Sigmoid colon (tissue), 7 donors: Measurements from ENCODE around the gene CCL11. TPM values are rescaled to one million over a fixed set of nuclear protein-coding genes. Genes with fewer than 3 reads are reported as not detected.

Experiments
- DNase-seq: peaks from one replicate; pipeline ENCODE4 v3.0.0-alpha.2; 2019
- H3K27ac ChIP-seq, 4 donors: fragments of 200-600 bp; sonication (generic); one replicate each; pipeline ENCODE4 v1.5.1; 2016 to 2019; ENCODE audit warnings: mild to moderate bottlenecking in 1 of 4
- H3K27me3 ChIP-seq, 3 donors: fragments of 200-600 bp; sonication (generic); one replicate each; pipeline ENCODE4 v1.5.1; 2019; ENCODE audit warnings: mild to moderate bottlenecking in 1 of 3
- H3K36me3 ChIP-seq, 4 donors: fragments of 200-600 bp; sonication (generic); one replicate each; pipeline ENCODE4 v1.5.1; 2016 to 2019
- H3K4me1 ChIP-seq, 4 donors: fragments of 200-600 bp; sonication (generic); one replicate each; pipeline ENCODE4 v1.5.1; 2017 to 2019
- H3K4me3 ChIP-seq, 4 donors: fragments of 200-600 bp; sonication (generic); one replicate each; pipeline ENCODE4 v1.5.1; 2017 to 2019; ENCODE audit warnings: mild to moderate bottlenecking in 2 of 4, moderate library complexity in 1 of 4
- H3K9me3 ChIP-seq, 4 donors: fragments of 200-600 bp in 3 of 4; sonication (generic) in 3 of 4; one replicate each; pipeline versions ENCODE4 v1.5.1 to v1.6.1; 2013 to 2019
- CTCF ChIP-seq, 4 experiments: fragments of 450-650 bp in 3 of 4; fragments of 200-600 bp in 1 of 4; IDR thresholded peaks; one replicate each; pipeline ENCODE4 v1.5.1; 2016 to 2019; ENCODE audit warnings: antibody characterized with exemption in 4 of 4, mild to moderate bottlenecking in 3 of 4, moderate library complexity in 2 of 4
- EP300 ChIP-seq, 4 donors: sonication (generic); formaldehyde crosslinking; IDR thresholded peaks; one replicate each; pipeline ENCODE4 v1.6.1; 2017; ENCODE audit warnings: antibody characterized with exemption in 4 of 4
- POLR2A ChIP-seq, 2 donors: fragments of 450-650 bp; IDR thresholded peaks; one replicate each; pipeline ENCODE4 v1.6.1; 2016; ENCODE audit warnings: antibody characterized with exemption in 2 of 2, mild to moderate bottlenecking in 2 of 2, moderate library complexity in 2 of 2
- POLR2AphosphoS5 ChIP-seq, 4 donors: sonication (generic); formaldehyde crosslinking; IDR thresholded peaks; one replicate each; pipeline ENCODE4 v1.6.1; 2017; ENCODE audit warnings: antibody characterized with exemption in 4 of 4
- WGBS, 2 donors: extraction: QIAGEN DNeasy Blood & Tissue Kit; methylation state at CpG; one replicate each; pipeline ENCODE4 v1.1.7; 2013; 5-methylcytosine and 5-hydroxymethylcytosine counted together
- intact Hi-C: fragments of 100-400 bp; cut with DNase I; formaldehyde crosslinking; loops from one replicate; pipeline ENCODE4 v1.15.1; 2023
- polyA plus RNA-seq, 3 donors: library from polyadenylated mRNA; stranded (reverse); fragments of 200-250 nt; gene quantifications; one replicate each; pipeline ENCODE4 v1.2.3, GENCODE V29; 2013
- total RNA-seq, 4 donors: library from RNA; depleted of rRNA; stranded (reverse); fragments of >200 nt; gene quantifications; one replicate each; pipeline ENCODE4 v1.1.0, GENCODE V29; 2016
- donor health status: healthy with polysubstance abuse.
- donor health status: Bipolar disorder and iron deficiency.
- donor health status: healthy.

CCL11 gene
- total and polyA plus RNA-seq, 7 donors, result 3.0 to 62.6 (median 24.6) TPM

DNA sequence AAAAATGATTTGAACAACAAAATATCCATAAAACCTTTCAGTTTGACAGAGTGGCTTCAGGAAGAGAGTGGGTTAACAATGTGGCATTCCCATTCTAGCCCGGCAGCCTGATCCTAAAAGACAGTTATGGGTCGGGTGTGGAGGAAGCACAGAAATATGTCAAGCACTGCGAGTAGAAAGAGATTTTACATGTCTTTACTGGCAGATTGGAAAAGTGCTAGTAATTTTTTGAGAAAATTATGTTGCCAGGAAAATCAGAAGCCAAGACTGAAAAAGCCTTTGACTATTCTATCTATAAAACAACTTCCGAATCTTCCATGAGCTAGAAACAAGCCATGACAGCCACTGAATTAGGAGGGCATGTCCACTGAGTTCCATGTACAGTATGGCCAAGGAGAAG lies 24.7 kb upstream of the CCL11 start:
- Histone ChIP-seq H3K27ac (no peak overlapping the region), H3K27me3 (no peaks in the 10 kb centered on the region), H3K4me1 (peaks cover 0 to 11% (median 3%) of the 10 kb centered on the region in 4 donors), H3K4me3 (no peak overlapping the region), H3K36me3 (no peaks in the 10 kb centered on the region), H3K9me3 (no peaks in the 10 kb centered on the region)
- intact Hi-C loops, result no loop called here
- DNase-seq, result no peak
- WGBS, 2 donors, result 39 to 67% methylated on average over 4 of the region's 4 CpGs
- TF ChIP-seq EP300 (IDR thresholded peaks at IDR 0.05) (no peak), POLR2AphosphoS5 (IDR thresholded peaks at IDR 0.05) (no peak), POLR2A (IDR thresholded peaks at IDR 0.05) (no peak), CTCF (IDR thresholded peaks at IDR 0.05) (no peak)

DNA sequence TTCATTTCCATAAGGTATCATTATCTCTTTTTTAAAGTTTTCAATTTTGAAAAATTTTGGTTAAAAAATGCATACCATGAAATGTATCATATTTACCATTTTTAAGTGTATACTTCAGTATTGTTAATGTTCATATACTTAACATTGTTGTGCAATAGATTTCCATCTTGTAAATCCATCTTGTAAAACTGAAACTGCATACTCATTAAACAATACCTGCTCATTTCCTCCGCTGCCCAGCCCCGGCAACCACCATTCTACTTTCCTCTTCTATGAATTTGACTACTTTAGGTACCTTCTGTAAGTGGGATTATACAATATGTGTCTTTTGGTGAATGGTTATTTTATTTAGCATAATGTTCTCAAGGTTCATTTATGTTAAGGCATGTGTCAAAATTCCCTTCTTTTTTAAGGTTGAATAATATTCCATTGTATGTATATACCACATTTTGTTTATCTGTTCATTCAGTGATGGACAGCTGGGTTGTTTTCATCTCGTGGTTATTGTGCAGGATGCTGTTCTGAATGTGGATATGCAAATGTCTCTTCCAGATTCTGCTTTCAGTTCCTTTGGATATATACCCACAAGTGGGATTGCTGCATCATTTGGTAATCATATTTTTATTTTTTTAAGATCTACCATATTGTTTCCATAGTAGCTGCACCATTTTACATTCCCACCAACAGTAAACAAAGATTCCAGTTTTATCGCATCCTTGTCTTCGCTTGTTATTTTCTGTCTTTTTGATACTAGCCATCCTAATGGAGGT lies 23.8 kb upstream of the CCL11 start:
- H3K4me3 ChIP-seq, result no peak overlapping the region
- peaks cover 0 to 2% (median 0%) of the 10 kb centered on the region in 4 donors for H3K4me1 ChIP-seq
- TF ChIP-seq EP300 (IDR thresholded peaks at IDR 0.05) (no peak), POLR2AphosphoS5 (IDR thresholded peaks at IDR 0.05) (no peak), CTCF (IDR thresholded peaks at IDR 0.05) (no peak), POLR2A (IDR thresholded peaks at IDR 0.05) (no peak)
- no peaks in the 10 kb centered on the region for H3K27me3 ChIP-seq
- 77 to 81% methylated on average over 5 of the region's 5 CpGs for WGBS, 2 donors
- no peaks in the 10 kb centered on the region for H3K36me3 ChIP-seq
- H3K9me3 ChIP-seq, result no peaks in the 10 kb centered on the region
- no peak for DNase-seq
- H3K27ac ChIP-seq, result no peak overlapping the region
- intact Hi-C loops, result no loop called here

- no peaks in the 10 kb centered on the region for H3K27me3 ChIP-seq
- H3K27ac ChIP-seq, result no peak overlapping the region
- no peaks in the 10 kb centered on the region for H3K36me3 ChIP-seq
- intact Hi-C loops, result no loop called here
- TF ChIP-seq POLR2AphosphoS5 (IDR thresholded peaks at IDR 0.05), result no peak
- no peak for TF ChIP-seq CTCF (IDR thresholded peaks at IDR 0.05)
- no peak for TF ChIP-seq EP300 (IDR thresholded peaks at IDR 0.05)
- no peak for TF ChIP-seq POLR2A (IDR thresholded peaks at IDR 0.05)
- WGBS, 2 donors, result 21 to 55% methylated on average over 3 of the region's 3 CpGs
- peaks cover 0 to 7% (median 2%) of the 10 kb centered on the region in 4 donors for H3K4me1 ChIP-seq
- H3K9me3 ChIP-seq, result no peaks in the 10 kb centered on the region
- H3K4me3 ChIP-seq, result no peak overlapping the region
- no peak for DNase-seq
These were observed 19.8 kb upstream of the CCL11 start for GRCh38 chr17:34265711-34266110.

DNA sequence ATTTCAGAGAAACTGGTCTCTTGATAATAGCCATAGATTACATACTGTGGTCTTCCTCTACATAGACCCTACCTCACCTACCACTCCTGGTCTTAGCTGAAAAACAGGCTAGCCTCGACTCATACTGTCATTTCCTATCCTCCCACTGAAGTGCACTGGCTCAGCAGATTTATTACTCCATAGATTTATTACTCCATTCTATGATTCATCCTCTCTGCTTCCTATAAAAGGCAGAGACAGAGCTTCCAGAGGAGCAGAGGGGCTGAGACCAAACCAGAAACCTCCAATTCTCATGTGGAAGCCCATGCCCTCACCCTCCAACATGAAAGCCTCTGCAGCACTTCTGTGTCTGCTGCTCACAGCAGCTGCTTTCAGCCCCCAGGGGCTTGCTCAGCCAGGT lies 15.6 kb upstream of the CCL11 start, which contains the start of gene CCL7:
CCL7 (plus strand) TSS at position 253 of the 400 bp plus-strand sequence; CDS start at position 323, 70 bp downstream.
- no peak for DNase-seq
- intact Hi-C loops, result no loop called here
- Histone ChIP-seq H3K9me3 (no peaks in the 10 kb centered on the region), H3K27me3 (no peaks in the 10 kb centered on the region), H3K4me1 (peaks cover 0 to 7% (median 2%) of the 10 kb centered on the region in 4 donors), H3K36me3 (no peaks in the 10 kb centered on the region), H3K4me3 (no peak within 1 kb of the TSS), H3K27ac (no peak within 1 kb of the TSS)
- WGBS, 2 donors, result 2 to 11% methylated on average over 1 of the region's 1 CpG
- no peak for TF ChIP-seq POLR2AphosphoS5 (IDR thresholded peaks at IDR 0.05)
- no peak for TF ChIP-seq CTCF (IDR thresholded peaks at IDR 0.05)
- no peak for TF ChIP-seq POLR2A (IDR thresholded peaks at IDR 0.05)
- no peak for TF ChIP-seq EP300 (IDR thresholded peaks at IDR 0.05)
